H1 (cell line): ENCODE results near the gene EML1. TPM values are rescaled to one million over a fixed set of nuclear protein-coding genes. Genes with fewer than 3 reads are reported as not detected.
A peak's percentile ranks its signal among the peaks of the same experiment; 100 is the strongest.

ENCODE experiments used
- CTCF ChIA-PET: fragments of 300-600 bp; sonication (Branson Sonifier 250); formaldehyde crosslinking; loops from one replicate; lab custom pipeline; 2021; ENCODE audit not compliant: partially characterized antibody; lab: Charles Lee
- POLR2A ChIA-PET: fragments of 300-600 bp; sonication (Branson Sonifier 250); formaldehyde crosslinking; loops from one replicate; lab custom pipeline; 2021; ENCODE audit warnings: inconsistent platforms; ENCODE audit not compliant: partially characterized antibody; lab: Charles Lee
- DNase-seq, 2 experiments: peaks; one replicate each; pipeline versions ENCODE4 v3.0.0 to v3.0.0-alpha.2; 2010 to 2022; ENCODE audit warnings: low spot score in 2 of 2, low read depth in 1 of 2, mixed read lengths in 1 of 2
- FAIRE-seq: peaks from 2 replicates; lab custom pipeline; 2011; peaks lifted over from hg19 to GRCh38; lab: Jason Lieb, UNC
- H2AFZ ChIP-seq: 2 replicates; pipeline ENCODE4 v1.8.1; 2012; ENCODE audit warnings: low read length, inconsistent platforms
- H2AK5ac ChIP-seq: 2 replicates; pipeline ENCODE4 v1.6.1; 2013; ENCODE audit warnings: low read depth, low read length
- H2BK120ac ChIP-seq: replicated peaks from 2 replicates; pipeline ENCODE3; 2013; ENCODE audit warnings: low read depth, low read length, inconsistent platforms
- H2BK12ac ChIP-seq: 2 replicates; pipeline ENCODE4 v1.6.1; 2013; ENCODE audit warnings: low read depth, low read length
- H2BK15ac ChIP-seq: 2 replicates; pipeline ENCODE4 v1.6.1; 2013; ENCODE audit warnings: low read length
- H2BK20ac ChIP-seq: 2 replicates; pipeline ENCODE4 v1.6.1; 2013; ENCODE audit warnings: low read length
- H2BK5ac ChIP-seq: 2 replicates; pipeline ENCODE4 v1.6.1; 2013; ENCODE audit warnings: low read depth, low read length
- H3K14ac ChIP-seq: 2 replicates; pipeline ENCODE4 v1.6.1; 2013; ENCODE audit warnings: inconsistent platforms; ENCODE audit not compliant: insufficient read length
- H3K18ac ChIP-seq: 2 replicates; pipeline ENCODE4 v1.6.1; 2013; ENCODE audit warnings: low read length; ENCODE audit errors: extremely low read depth
- H3K23ac ChIP-seq: 2 replicates; pipeline ENCODE4 v1.6.1; 2013; ENCODE audit warnings: inconsistent platforms; ENCODE audit not compliant: insufficient read length
- H3K23me2 ChIP-seq: 2 replicates; pipeline ENCODE4 v1.6.1; 2013; ENCODE audit warnings: low read depth, low read length
- H3K27ac ChIP-seq: 2 replicates; pipeline ENCODE4 v1.6.1; 2011; ENCODE audit warnings: low read depth, low read length, inconsistent platforms
- H3K27me3 ChIP-seq, 4 experiments: replicated peaks in 1 of 4; 1 replicate in 1 of 4; 2 replicates in 3 of 4; pipeline versions ENCODE4 v1.6.1 to v1.8.1; 2011 to 2013; ENCODE audit warnings: low read length in 3 of 4, mild to moderate bottlenecking in 3 of 4, inconsistent platforms in 2 of 4, mixed read lengths in 2 of 4, moderate library complexity in 1 of 4; ENCODE audit not compliant: control insufficient read depth in 3 of 4, insufficient read depth in 3 of 4; ENCODE audit errors: extremely low read depth in 1 of 4
- H3K36me3 ChIP-seq, 4 experiments: 2 replicates each; pipeline versions ENCODE4 v1.6.1 to v1.8.1; 2011 to 2013; ENCODE audit warnings: mild to moderate bottlenecking in 4 of 4, low read length in 3 of 4, moderate library complexity in 2 of 4, control low read depth in 1 of 4, inconsistent platforms in 1 of 4; ENCODE audit not compliant: insufficient read depth in 4 of 4, control insufficient read depth in 2 of 4
- H3K4ac ChIP-seq: replicated peaks from 2 replicates; pipeline ENCODE3; 2013; ENCODE audit warnings: low read length, low read depth, mixed read lengths, inconsistent platforms; ENCODE audit not compliant: insufficient read length
- H3K4me1 ChIP-seq, 4 experiments: replicated peaks in 1 of 4; 1 replicate in 1 of 4; 2 replicates in 3 of 4; pipeline versions ENCODE4 v1.6.1 to v1.8.1; 2011 to 2013; ENCODE audit warnings: low read length in 3 of 4, inconsistent platforms in 2 of 4, mixed read lengths in 1 of 4; ENCODE audit not compliant: insufficient read depth in 4 of 4, control insufficient read depth in 3 of 4
- H3K4me2 ChIP-seq, 2 experiments: 2 replicates each; pipeline versions ENCODE4 v1.6.1 to v1.8.1; 2011 to 2013; ENCODE audit warnings: low read depth in 2 of 2, low read length in 2 of 2, control low read depth in 1 of 2, inconsistent platforms in 1 of 2, mild to moderate bottlenecking in 1 of 2; ENCODE audit not compliant: insufficient read depth in 1 of 2
- H3K4me3 ChIP-seq, 4 experiments: fragments of 200-600, 300-600 bp in 1 of 4; sonication (generic), shearing (Covaris generic), sonication (Bioruptor Twin) in 1 of 4; 2 replicates each; pipeline versions ENCODE4 v1.5.1 to v1.8.1; 2011 to 2016; ENCODE audit warnings: low read length in 4 of 4, low read depth in 3 of 4, control low read depth in 2 of 4, inconsistent platforms in 2 of 4, mild to moderate bottlenecking in 2 of 4, mixed read lengths in 1 of 4, moderate library complexity in 1 of 4; ENCODE audit not compliant: insufficient read depth in 2 of 4; ENCODE audit errors: extremely low read depth in 1 of 4
- H3K56ac ChIP-seq: replicated peaks from 2 replicates; pipeline ENCODE3; 2013; ENCODE audit warnings: low read depth, mild to moderate bottlenecking, mixed read lengths, low read length, inconsistent platforms; ENCODE audit not compliant: insufficient read length
- H3K79me1 ChIP-seq: 2 replicates; pipeline ENCODE4 v1.6.1; 2013; ENCODE audit warnings: low read depth, low read length, control low read depth
- H3K79me2 ChIP-seq, 2 experiments: 2 replicates each; pipeline versions ENCODE4 v1.6.1 to v1.8.1; 2012 to 2013; ENCODE audit warnings: low read length in 2 of 2, mild to moderate bottlenecking in 2 of 2, inconsistent platforms in 1 of 2; ENCODE audit not compliant: insufficient read depth in 2 of 2, control insufficient read depth in 1 of 2
- H3K9ac ChIP-seq, 4 experiments: replicated peaks in 1 of 4; 1 replicate in 1 of 4; 2 replicates in 3 of 4; pipeline versions ENCODE4 v1.6.1 to v1.8.1; 2011 to 2013; ENCODE audit warnings: low read depth in 3 of 4, low read length in 3 of 4, control low read depth in 2 of 4, mild to moderate bottlenecking in 2 of 4, moderate library complexity in 2 of 4, inconsistent platforms in 1 of 4; ENCODE audit errors: extremely low read depth in 1 of 4
- H3K9me3 ChIP-seq, 2 experiments: 2 replicates each; pipeline versions ENCODE4 v1.6.1 to v1.8.1; 2012 to 2013; ENCODE audit warnings: mild to moderate bottlenecking in 2 of 2, moderate library complexity in 2 of 2, control low read depth in 1 of 2, inconsistent platforms in 1 of 2, low read depth in 1 of 2, low read length in 1 of 2, mixed read lengths in 1 of 2; ENCODE audit not compliant: insufficient read depth in 2 of 2
- H4K20me1 ChIP-seq, 2 experiments: replicated peaks in 1 of 2; 2 replicates each; pipeline versions ENCODE3 to v1.8.1; 2011 to 2013; ENCODE audit warnings: inconsistent platforms in 2 of 2, low read length in 2 of 2, mild to moderate bottlenecking in 1 of 2; ENCODE audit not compliant: insufficient read depth in 2 of 2, control insufficient read depth in 1 of 2
- H4K5ac ChIP-seq: 2 replicates; pipeline ENCODE4 v1.6.1; 2013; ENCODE audit warnings: low read length, low read depth, mixed read lengths, inconsistent platforms; ENCODE audit not compliant: insufficient read length
- H4K8ac ChIP-seq: 2 replicates; pipeline ENCODE4 v1.8.0; 2013; ENCODE audit warnings: mild to moderate bottlenecking, moderate library complexity, low read length, inconsistent platforms; ENCODE audit not compliant: insufficient read depth; ENCODE audit errors: extremely low read depth
- H4K91ac ChIP-seq: replicated peaks from 2 replicates; pipeline ENCODE3; 2013; ENCODE audit warnings: low read length, mixed read lengths, inconsistent platforms; ENCODE audit not compliant: insufficient read length
- ASH2L ChIP-seq: fragments of 200-600, 300-600 bp; sonication (generic); IDR thresholded peaks from one replicate; pipeline ENCODE4 v1.7.1; 2017; ENCODE audit warnings: low read length
- BRCA1 ChIP-seq: IDR thresholded peaks from 2 replicates; pipeline ENCODE4 v1.6.1; 2012; ENCODE audit warnings: low read depth, low read length, improper control_type of control experiment
- CEBPB ChIP-seq: IDR thresholded peaks from 2 replicates; pipeline ENCODE4 v1.6.1; 2012; ENCODE audit warnings: low read depth, low read length
- EGR1 ChIP-seq: IDR thresholded peaks from 2 replicates; pipeline ENCODE4 v1.6.1; 2011; ENCODE audit warnings: low read depth, low read length, borderline replicate concordance
- EZH2 ChIP-seq: fragments of 200-600 bp; sonication (generic); IDR thresholded peaks from 2 replicates; pipeline ENCODE4 v1.7.1; 2012; ENCODE audit warnings: low read depth, mild to moderate bottlenecking, moderate library complexity, low read length, inconsistent platforms; ENCODE audit not compliant: severe bottlenecking
- MAFK ChIP-seq: IDR thresholded peaks from 2 replicates; pipeline ENCODE4 v1.6.1; 2012; ENCODE audit warnings: low read depth, mild to moderate bottlenecking, improper control_type of control experiment, low read length
- POLR2AphosphoS5 ChIP-seq: IDR thresholded peaks from 2 replicates; pipeline ENCODE4 v1.6.1; 2011; ENCODE audit warnings: low read depth, low read length
- RAD21 ChIP-seq, 2 experiments: IDR thresholded peaks in 1 of 2; conservative IDR thresholded peaks in 1 of 2; 2 replicates each; pipeline ENCODE4 v1.6.1; 2011; ENCODE audit warnings: low read depth in 2 of 2, low read length in 2 of 2, improper control_type of control experiment in 1 of 2, inconsistent platforms in 1 of 2, mild to moderate bottlenecking in 1 of 2, moderate library complexity in 1 of 2
- RBBP5 ChIP-seq: IDR thresholded peaks from 2 replicates; pipeline ENCODE4 v1.7.1; 2012; ENCODE audit warnings: low read depth, mild to moderate bottlenecking, inconsistent platforms, low read length, moderate library complexity, borderline replicate concordance
- SAP30 ChIP-seq: fragments of 300-600 bp; sonication (generic); IDR thresholded peaks from 2 replicates; pipeline ENCODE4 v1.7.1; 2012; ENCODE audit warnings: low read length, moderate library complexity, mild to moderate bottlenecking, inconsistent platforms; ENCODE audit not compliant: insufficient read depth, insufficient replicate concordance
- SP2 ChIP-seq: IDR thresholded peaks from 2 replicates; pipeline ENCODE4 v1.6.1; 2012; ENCODE audit warnings: mild to moderate bottlenecking, low read length, inconsistent platforms
- ZNF274 ChIP-seq: IDR thresholded peaks from 2 replicates; pipeline ENCODE4 v1.7.0; 2012; ENCODE audit warnings: low read length, borderline replicate concordance; ENCODE audit errors: extremely low read depth
- WGBS, 2 experiments: shearing (Covaris generic) in 1 of 2; methylation state at CpG; one replicate each; pipeline versions ENCODE4 v1.1.6 to v1.1.7; 2013 to 2015; ENCODE audit warnings: low lambda C conversion rate in 2 of 2, mixed read lengths in 2 of 2, inconsistent platforms in 1 of 2, low coverage in 1 of 2, missing lambda C conversion rate in 1 of 2; ENCODE audit not compliant: insufficient replicate concordance in 2 of 2, insufficient coverage in 1 of 2, insufficient read length in 1 of 2; ENCODE audit errors: extremely low coverage in 1 of 2, missing lambda C conversion rate in 1 of 2; 5-methylcytosine and 5-hydroxymethylcytosine counted together
- polyA plus RNA-seq, 7 experiments: library from polyadenylated mRNA; depleted of rRNA in 3 of 7; stranded (reverse) in 5 of 7; unstranded in 2 of 7; fragments of >200 nt in 5 of 7; fragments of 200-250 nt in 2 of 7; gene quantifications; 1 replicate in 5 of 7; 2 replicates in 1 of 7; 4 replicates in 1 of 7; pipeline versions ENCODE4 v1.2.1 to v1.2.3, GENCODE V29; 2011 to 2013; ENCODE audit warnings: missing spikeins in 2 of 7, mixed read lengths in 2 of 7
- total RNA-seq: library from RNA; stranded (reverse); fragmentation: NEBNext Ultra II Directional; extraction: Animal tissue kit (Norgen Biotek cat#: 25700); gene quantifications from 2 replicates; pipeline ENCODE4 v1.2.1, GENCODE V29; 2021

The EML1 gene
- total and polyA plus RNA-seq, 2 of the 8 experiments (the other 6 are each of a cell fraction or from before 2014, with no cell fraction given), result 11.1 to 24.7 TPM

- FAIRE-seq (no peak), DNase-seq (no peak)
- Histone ChIP-seq H4K91ac (no peak overlapping the region), H3K56ac (no peak overlapping the region), H3K79me1 (peaks cover 2% of the 10 kb centered on the region; the same call in 1 of the 2 replicates), H4K20me1 (no peaks in the 10 kb centered on the region), H4K5ac (no peak overlapping the region), H3K4me3 (no peak overlapping the region), H3K23me2 (no peaks in the 10 kb centered on the region), H2BK15ac (no peak overlapping the region), H3K4me1 (peaks cover 7 to 25% (median 14%) of the 10 kb centered on the region in 4 experiments; a peak in 6 of 7 replicates), H2BK12ac (peak overlapping the region; percentile 17; the same call in 1 of the 2 replicates), H3K9me3 (no peaks in the 10 kb centered on the region), H3K23ac (no peak overlapping the region), H3K18ac (no peak overlapping the region), H3K27me3 (no peaks in the 10 kb centered on the region), H3K79me2 (no peaks in the 10 kb centered on the region), H4K8ac (no peak overlapping the region), H2BK120ac (no peak overlapping the region), H3K9ac (no peak overlapping the region), H3K27ac (no peak overlapping the region), H3K4me2 (no peak overlapping the region), H3K14ac (no peak overlapping the region), H2AFZ (no peak overlapping the region), H3K36me3 (no peaks in the 10 kb centered on the region), H2AK5ac (no peak overlapping the region), H3K4ac (no peak overlapping the region), H2BK5ac (no peak overlapping the region), H2BK20ac (no peak overlapping the region)
- 93% methylated on average over 5 of the region's 5 CpGs; no CpG with 5 or more reads in 1 of the 2 experiments for WGBS, 2 experiments
- CTCF ChIA-PET, result interaction anchor here (0.9 to 2.5 kb wide), 8 partner anchors 7 to 163 kb away, joined by 3 to 10 read pairs (median 4); no protein-coding TSS in a partner anchor
- POLR2A ChIA-PET, result no interaction called here
- no peak for TF ChIP-seq EGR1
- TF ChIP-seq MAFK, result no peak
- no peak for TF ChIP-seq EZH2
- TF ChIP-seq ZNF274, result no peak
- no peak for TF ChIP-seq SAP30
- TF ChIP-seq RAD21 (IDR thresholded peaks at IDR 0.05 in 1 of 2, conservative IDR thresholded peaks at IDR 0.05 in 1 of 2; ENCODE audit: low read depth in 2 of 2, low read length in 2 of 2), result no peak
- no peak for TF ChIP-seq SP2
- TF ChIP-seq BRCA1, result no peak
- no peak for TF ChIP-seq RBBP5
- no peak for TF ChIP-seq ASH2L
- TF ChIP-seq POLR2AphosphoS5, result no peak
- no peak for TF ChIP-seq CEBPB
Measured at GRCh38 chr14:99879401-99880295, 86.4 kb downstream of the EML1 start.
